ENCODE measurements around the gene LAMA2. TPM values are rescaled to one million over a fixed set of nuclear protein-coding genes. Genes with fewer than 3 reads are reported as not detected.

LAMA2 gene
- total and polyA plus RNA-seq, 10 donors: 0.83 to 66.6 (median 18.8) TPM

GRCh38 chr6:128966934-128967333, 84.0 kb downstream of the LAMA2 start:
- 90 to 98% (median 91%) methylated on average over 1 of the region's 1 CpG for WGBS, 5 donors
- Histone ChIP-seq H3K9me3 (no peaks in the 10 kb centered on the region), H3K4me1 (no peaks in the 10 kb centered on the region), H3K27ac (no peak overlapping the region), H3K4me3 (no peak overlapping the region), H3K36me3 (no peaks in the 10 kb centered on the region), H3K27me3 (replicated peaks in 1 of 7) (no peaks in the 10 kb centered on the region)
- intact Hi-C loops (cut with DNase I; ENCODE audit: low total_unique reads): no loop called here
- DNase-seq: no peak
- TF ChIP-seq CTCF (IDR thresholded peaks at IDR 0.05 in 8 of 11, conservative IDR thresholded peaks at IDR 0.05 in 3 of 11) (no peak), POLR2A (IDR thresholded peaks at IDR 0.05) (no peak), POLR2AphosphoS5 (IDR thresholded peaks at IDR 0.05) (no peak)

GRCh38 chr6:128979071-128979470, 96.1 kb downstream of the LAMA2 start:
- DNase-seq: no peak
- no peaks in the 10 kb centered on the region for H3K27me3 ChIP-seq (replicated peaks in 1 of 7)
- no peaks in the 10 kb centered on the region for H3K36me3 ChIP-seq
- intact Hi-C loops (cut with DNase I; ENCODE audit: low total_unique reads): no loop called here
- no peaks in the 10 kb centered on the region for H3K4me1 ChIP-seq
- TF ChIP-seq POLR2AphosphoS5 (IDR thresholded peaks at IDR 0.05) (no peak), POLR2A (IDR thresholded peaks at IDR 0.05) (no peak)
- 47 to 74% (median 59%) methylated on average over 2 of the region's 2 CpGs for WGBS, 5 donors
- H3K4me3 ChIP-seq: no peak overlapping the region
- no peaks in the 10 kb centered on the region for H3K9me3 ChIP-seq
- no peak overlapping the region for H3K27ac ChIP-seq

GRCh38 chr6:128981716-128982115, 98.8 kb downstream of the LAMA2 start:
- WGBS, 5 donors: 67 to 89% (median 70%) methylated on average over 3 of the region's 3 CpGs
- no peak overlapping the region for H3K27ac ChIP-seq
- no peaks in the 10 kb centered on the region for H3K27me3 ChIP-seq (replicated peaks in 1 of 7)
- no peaks in the 10 kb centered on the region for H3K4me1 ChIP-seq
- intact Hi-C loops (cut with DNase I; ENCODE audit: low total_unique reads): no loop called here
- no peaks in the 10 kb centered on the region for H3K9me3 ChIP-seq
- no peak overlapping the region for H3K4me3 ChIP-seq
- TF ChIP-seq POLR2A (IDR thresholded peaks at IDR 0.05): no peak
- TF ChIP-seq CTCF (IDR thresholded peaks at IDR 0.05 in 8 of 11, conservative IDR thresholded peaks at IDR 0.05 in 3 of 11): no peak
- no peak for TF ChIP-seq POLR2AphosphoS5 (IDR thresholded peaks at IDR 0.05)
- H3K36me3 ChIP-seq: no peaks in the 10 kb centered on the region
- no peak for DNase-seq

GRCh38 chr6:128990360-128990759, 107.4 kb downstream of the LAMA2 start:
- Histone ChIP-seq H3K27ac (no peak overlapping the region), H3K4me3 (no peak overlapping the region), H3K4me1 (no peaks in the 10 kb centered on the region), H3K9me3 (no peaks in the 10 kb centered on the region), H3K27me3 (replicated peaks in 1 of 7) (no peaks in the 10 kb centered on the region), H3K36me3 (no peaks in the 10 kb centered on the region)
- no peak for TF ChIP-seq POLR2A (IDR thresholded peaks at IDR 0.05)
- no peak for TF ChIP-seq CTCF (IDR thresholded peaks at IDR 0.05 in 8 of 11, conservative IDR thresholded peaks at IDR 0.05 in 3 of 11)
- no peak for TF ChIP-seq POLR2AphosphoS5 (IDR thresholded peaks at IDR 0.05)
- DNase-seq: no peak
- intact Hi-C loops (cut with DNase I; ENCODE audit: low total_unique reads): no loop called here
- WGBS, 5 donors: 76 to 94% (median 90%) methylated on average over 3 of the region's 3 CpGs

- intact Hi-C loops (cut with DNase I; ENCODE audit: low total_unique reads): no loop called here
- Histone ChIP-seq H3K4me3 (no peak overlapping the region), H3K27ac (no peak overlapping the region), H3K27me3 (replicated peaks in 1 of 7) (no peaks in the 10 kb centered on the region), H3K36me3 (no peaks in the 10 kb centered on the region), H3K9me3 (no peaks in the 10 kb centered on the region), H3K4me1 (no peaks in the 10 kb centered on the region)
- no peak for TF ChIP-seq POLR2A (IDR thresholded peaks at IDR 0.05)
- TF ChIP-seq POLR2AphosphoS5 (IDR thresholded peaks at IDR 0.05): no peak
- TF ChIP-seq CTCF (IDR thresholded peaks at IDR 0.05 in 8 of 11, conservative IDR thresholded peaks at IDR 0.05 in 3 of 11): no peak
- no peak for DNase-seq
- WGBS, 5 donors: 80 to 84% (median 82%) methylated on average over 8 of the region's 8 CpGs
Measured at GRCh38 chr6:128990915-128991314, 108.0 kb downstream of the LAMA2 start.

All from spleen (tissue), 11 donors.